ENCODE data around the gene RPL15. TPM values are rescaled to one million over a fixed set of nuclear protein-coding genes. Genes with fewer than 3 reads are reported as not detected.

Gene RPL15
- total and polyA plus RNA-seq, 2 donors (not counting 1 experiment from before 2014, with no cell fraction given), result 1,860 to 3,720 TPM

GRCh38 chr3:23966328-23966727 lies 49.4 kb downstream of the RPL15 start:
- peak; percentile 32 to 89 for DNase-seq (ENCODE audit: low read depth in 2 of 2)
- H2AFZ ChIP-seq (ENCODE audit: low read length), result no peak overlapping the region
- no peak overlapping the region for H3K9ac ChIP-seq (ENCODE audit: insufficient read depth, low read length)
- no peaks in the 10 kb centered on the region for H3K9me3 ChIP-seq (ENCODE audit: control insufficient read depth, insufficient read depth, low read depth, low read length)
- no peaks in the 10 kb centered on the region for H4K20me1 ChIP-seq (ENCODE audit: control insufficient read depth, extremely low read depth, insufficient read depth, low read length)
- H3K4me1 ChIP-seq (ENCODE audit: control insufficient read depth, extremely low read depth, insufficient read depth, low read length), result peaks cover 7% of the 10 kb centered on the region
- H3K27me3 ChIP-seq (ENCODE audit: control insufficient read depth, insufficient read depth, low read length), result no peaks in the 10 kb centered on the region
- no peak overlapping the region for H3K27ac ChIP-seq (ENCODE audit: insufficient read depth, low read length)
- H3K36me3 ChIP-seq (ENCODE audit: control insufficient read depth, insufficient read depth, low read length), result peaks cover 3% of the 10 kb centered on the region
- no peak overlapping the region for H3K4me3 ChIP-seq (replicated peaks in 1 of 4; ENCODE audit: control extremely low read depth in 1 of 4, insufficient read depth in 1 of 4, low read depth in 3 of 4, low read length in 4 of 4)
- no peak for TF ChIP-seq CTCF (conservative IDR thresholded peaks at IDR 0.05 in 1 of 2, IDR thresholded peaks at IDR 0.05 in 1 of 2; ENCODE audit: low read depth in 1 of 2, low read length in 2 of 2)
- no peak for TF ChIP-seq EZH2 (IDR thresholded peaks at IDR 0.05; ENCODE audit: low read length, missing control alignments)
- H3K79me2 ChIP-seq (ENCODE audit: control insufficient read depth, insufficient read depth, low read length), result peaks cover 6% of the 10 kb centered on the region
- H3K4me2 ChIP-seq (ENCODE audit: extremely low read depth, insufficient read depth, low read length), result no peak overlapping the region

GRCh38 chr3:23968463-23969184 lies 51.7 kb downstream of the RPL15 start:
- Histone ChIP-seq H3K9me3 (ENCODE audit: control insufficient read depth, insufficient read depth, low read depth, low read length) (no peaks in the 10 kb centered on the region), H3K4me1 (ENCODE audit: control insufficient read depth, extremely low read depth, insufficient read depth, low read length) (peaks cover 7% of the 10 kb centered on the region), H3K4me3 (replicated peaks in 1 of 4; ENCODE audit: control extremely low read depth in 1 of 4, insufficient read depth in 1 of 4, low read depth in 3 of 4, low read length in 4 of 4) (no peak overlapping the region), H3K27me3 (ENCODE audit: control insufficient read depth, insufficient read depth, low read length) (no peaks in the 10 kb centered on the region), H3K27ac (ENCODE audit: insufficient read depth, low read length) (peak overlapping the region; percentile 18), H4K20me1 (ENCODE audit: control insufficient read depth, extremely low read depth, insufficient read depth, low read length) (no peaks in the 10 kb centered on the region), H2AFZ (ENCODE audit: low read length) (no peak overlapping the region), H3K79me2 (ENCODE audit: control insufficient read depth, insufficient read depth, low read length) (peaks cover 6% of the 10 kb centered on the region), H3K36me3 (ENCODE audit: control insufficient read depth, insufficient read depth, low read length) (no peaks in the 10 kb centered on the region), H3K9ac (ENCODE audit: insufficient read depth, low read length) (no peak overlapping the region), H3K4me2 (ENCODE audit: extremely low read depth, insufficient read depth, low read length) (no peak overlapping the region)
- DNase-seq (ENCODE audit: low read depth in 2 of 2), result peak; percentile 23 to 56
- TF ChIP-seq EZH2 (IDR thresholded peaks at IDR 0.05; ENCODE audit: low read length, missing control alignments) (no peak), CTCF (conservative IDR thresholded peaks at IDR 0.05 in 1 of 2, IDR thresholded peaks at IDR 0.05 in 1 of 2; ENCODE audit: low read depth in 1 of 2, low read length in 2 of 2) (no peak)

- H3K4me2 ChIP-seq (ENCODE audit: extremely low read depth, insufficient read depth, low read length), result no peak overlapping the region
- no peak for DNase-seq (ENCODE audit: low read depth in 2 of 2)
- no peak overlapping the region for H3K9ac ChIP-seq (ENCODE audit: insufficient read depth, low read length)
- no peaks in the 10 kb centered on the region for H4K20me1 ChIP-seq (ENCODE audit: control insufficient read depth, extremely low read depth, insufficient read depth, low read length)
- TF ChIP-seq EZH2 (IDR thresholded peaks at IDR 0.05; ENCODE audit: low read length, missing control alignments) (no peak), CTCF (conservative IDR thresholded peaks at IDR 0.05 in 1 of 2, IDR thresholded peaks at IDR 0.05 in 1 of 2; ENCODE audit: low read depth in 1 of 2, low read length in 2 of 2) (no peak)
- H3K9me3 ChIP-seq (ENCODE audit: control insufficient read depth, insufficient read depth, low read depth, low read length), result no peaks in the 10 kb centered on the region
- H3K4me3 ChIP-seq (replicated peaks in 1 of 4; ENCODE audit: control extremely low read depth in 1 of 4, insufficient read depth in 1 of 4, low read depth in 3 of 4, low read length in 4 of 4), result no peak overlapping the region
- H3K36me3 ChIP-seq (ENCODE audit: control insufficient read depth, insufficient read depth, low read length), result no peaks in the 10 kb centered on the region
- H3K27ac ChIP-seq (ENCODE audit: insufficient read depth, low read length), result no peak overlapping the region
- peaks cover 6% of the 10 kb centered on the region for H3K79me2 ChIP-seq (ENCODE audit: control insufficient read depth, insufficient read depth, low read length)
- H2AFZ ChIP-seq (ENCODE audit: low read length), result no peak overlapping the region
- H3K27me3 ChIP-seq (ENCODE audit: control insufficient read depth, insufficient read depth, low read length), result no peaks in the 10 kb centered on the region
- H3K4me1 ChIP-seq (ENCODE audit: control insufficient read depth, extremely low read depth, insufficient read depth, low read length), result peaks cover 5% of the 10 kb centered on the region
These were observed 52.5 kb downstream of the RPL15 start for GRCh38 chr3:23969393-23969792.

Other genes starting within 250 kb of the RPL15 start
- 94.5 and 129 TPM in 2 replicates for gene UBE2E1, start 111.2 kb upstream of the RPL15 start, total RNA-seq
- 135 and 174 TPM in 2 replicates for gene UBE2E1, start 111.2 kb upstream of the RPL15 start, polyA plus RNA-seq
- 17.8 and 18.2 TPM in 2 replicates for gene NKIRAS1, start 142 bp upstream of the RPL15 start, total RNA-seq
- gene NKIRAS1, start 142 bp upstream of the RPL15 start, polyA plus RNA-seq, result 13.6 and 15.8 TPM in 2 replicates
- 55.7 and 85.2 TPM in 2 replicates for gene NR1D2, start 28.2 kb downstream of the RPL15 start, total RNA-seq
- gene NR1D2, start 28.2 kb downstream of the RPL15 start, polyA plus RNA-seq, result 27.7 and 41.5 TPM in 2 replicates